ENCODE results near the gene PGAM2. TPM values are rescaled to one million over a fixed set of nuclear protein-coding genes. Genes with fewer than 3 reads are reported as not detected.

PGAM2 gene
- total and polyA plus RNA-seq, 7 experiments from 2014 or later, result 0.73 to 3.1 (median 1.8) TPM; not detected in 2

- Mint-ChIP-seq H3K36me3 (peaks cover 0 to 7% (median 0%) of the 10 kb centered on the region in 5 donors), H3K27me3 (no peaks in the 10 kb centered on the region), H3K4me1 (peaks cover 7 to 40% (median 34%) of the 10 kb centered on the region in 7 donors), H3K27ac (peak overlapping the region in 5 of 9 donors; percentile 25 to 80 (median 51)), H3K4me3 (peak overlapping the region in 3 of 10 donors; percentile 19 to 35 (median 31)), H3K9me3 (peaks cover 0 to 11% (median 0%) of the 10 kb centered on the region in 11 donors)
- ATAC-seq, result no peak
- intact Hi-C loops (cut with micrococcal nuclease), result no loop called here
- no peaks in the 10 kb centered on the region for H3K9me3 ChIP-seq (ENCODE audit: control insufficient read depth in 2 of 3, low read length in 3 of 3)
- CTCF ChIA-PET, result interaction anchor here (0.6 kb wide), 1 partner anchor 425 kb away, joined by 3 read pairs; no protein-coding TSS in a partner anchor
- POLR2A ChIA-PET, result interaction anchor here (3.7 to 7.6 kb wide), 4 partner anchors 9 to 20 kb away, joined by 24 to 66 read pairs (median 58); partner anchors contain the start of gene DBNL
- H3K36me3 ChIP-seq (ENCODE audit: control insufficient read depth in 2 of 3, insufficient read depth in 3 of 3, low read length in 3 of 3), result peaks cover 0 to 14% (median 0%) of the 10 kb centered on the region in 3 experiments
- no peaks in the 10 kb centered on the region for H3K27me3 ChIP-seq (ENCODE audit: control insufficient read depth in 2 of 2, insufficient read depth in 2 of 2, low read length in 2 of 2)
- H3K27ac ChIP-seq (ENCODE audit: low read depth, low read length), result no peak overlapping the region
- peaks cover 0 to 18% of the 10 kb centered on the region in 2 donors for H3K4me1 ChIP-seq (ENCODE audit: control insufficient read depth in 2 of 2, insufficient read depth in 2 of 2, low read length in 2 of 2)
- H3K4me3 ChIP-seq (ENCODE audit: low read length), result no peak overlapping the region
- no peak for DNase-seq
These were observed 1.2 kb upstream of the PGAM2 start for GRCh38 chr7:44066494-44067063.

GRCh38 chr7:44066111-44066460 lies 719 bp upstream of the PGAM2 start:
- Histone ChIP-seq H3K27ac (ENCODE audit: low read depth, low read length) (no peak overlapping the region), H3K36me3 (ENCODE audit: control insufficient read depth in 2 of 3, insufficient read depth in 3 of 3, low read length in 3 of 3) (peaks cover 0 to 19% (median 2%) of the 10 kb centered on the region in 3 experiments), H3K4me1 (ENCODE audit: control insufficient read depth in 2 of 2, insufficient read depth in 2 of 2, low read length in 2 of 2) (peaks cover 0 to 18% of the 10 kb centered on the region in 2 donors), H3K9me3 (ENCODE audit: control insufficient read depth in 2 of 3, low read length in 3 of 3) (no peaks in the 10 kb centered on the region), H3K27me3 (ENCODE audit: control insufficient read depth in 2 of 2, insufficient read depth in 2 of 2, low read length in 2 of 2) (no peaks in the 10 kb centered on the region), H3K4me3 (ENCODE audit: low read length) (no peak overlapping the region)
- Mint-ChIP-seq H3K36me3 (peaks cover 0 to 11% (median 0%) of the 10 kb centered on the region in 5 donors), H3K9me3 (peaks cover 0 to 11% (median 0%) of the 10 kb centered on the region in 11 donors), H3K27me3 (no peaks in the 10 kb centered on the region), H3K4me3 (peak overlapping the region in 3 of 10 donors; percentile 21 to 35 (median 29)), H3K27ac (peak overlapping the region in 6 of 9 donors; percentile 40 to 80 (median 54)), H3K4me1 (peaks cover 7 to 40% (median 34%) of the 10 kb centered on the region in 7 donors)
- ChIA-PET POLR2A (interaction anchor here (0.7 to 7.6 kb wide), 7 partner anchors 9 to 49 kb away, joined by 3 to 66 read pairs (median 24); partner anchors contain the start of genes AEBP1 and DBNL), CTCF (interaction anchor here (0.6 to 1.2 kb wide), 2 partner anchors 9 to 426 kb away, joined by 3 read pairs; no protein-coding TSS in a partner anchor)
- no peak for ATAC-seq
- intact Hi-C loops (cut with micrococcal nuclease), result no loop called here
- no peak for DNase-seq

GRCh38 chr7:44064791-44065430 lies 456 bp downstream of the PGAM2 start:
- H3K4me1 Mint-ChIP-seq, result peaks cover 7 to 40% (median 34%) of the 10 kb centered on the region in 7 donors
- no peaks in the 10 kb centered on the region for H3K9me3 ChIP-seq (ENCODE audit: control insufficient read depth in 2 of 3, low read length in 3 of 3)
- H3K36me3 Mint-ChIP-seq, result peaks cover 0 to 11% (median 0%) of the 10 kb centered on the region in 5 donors
- no peaks in the 10 kb centered on the region for H3K27me3 Mint-ChIP-seq
- H3K9me3 Mint-ChIP-seq, result peaks cover 0 to 11% (median 0%) of the 10 kb centered on the region in 11 donors
- ChIA-PET CTCF (interaction anchor here (1.2 kb wide), 1 partner anchor 10 kb away, joined by 3 read pairs; no protein-coding TSS in a partner anchor), POLR2A (interaction anchor here (0.8 to 7.6 kb wide), 5 partner anchors 10 to 47 kb away, joined by 3 to 66 read pairs (median 53); partner anchors contain the start of gene DBNL)
- no peak overlapping the region for H3K4me3 ChIP-seq (ENCODE audit: low read length)
- H3K27ac Mint-ChIP-seq, result peak overlapping the region in 8 of 9 donors; percentile 40 to 80 (median 56)
- peaks cover 0 to 18% of the 10 kb centered on the region in 2 donors for H3K4me1 ChIP-seq (ENCODE audit: control insufficient read depth in 2 of 2, insufficient read depth in 2 of 2, low read length in 2 of 2)
- H3K27ac ChIP-seq (ENCODE audit: low read depth, low read length), result peak overlapping the region; percentile 48
- H3K4me3 Mint-ChIP-seq, result peak overlapping the region in 5 of 10 donors; percentile 16 to 51 (median 42)
- no peak for DNase-seq
- intact Hi-C loops (cut with micrococcal nuclease), result loop anchor here in 1 of 2 donors (1.0 kb wide), 2 partner anchors 13 to 17 kb away; partner anchors contain the start of gene POLM
- ATAC-seq, result peak; percentile 17
- H3K36me3 ChIP-seq (ENCODE audit: control insufficient read depth in 2 of 3, insufficient read depth in 3 of 3, low read length in 3 of 3), result peaks cover 0 to 31% (median 3%) of the 10 kb centered on the region in 3 experiments
- H3K27me3 ChIP-seq (ENCODE audit: control insufficient read depth in 2 of 2, insufficient read depth in 2 of 2, low read length in 2 of 2), result no peaks in the 10 kb centered on the region

- Mint-ChIP-seq H3K27me3 (no peaks in the 10 kb centered on the region), H3K9me3 (peaks cover 0 to 9% (median 0%) of the 10 kb centered on the region in 11 donors), H3K4me3 (no peak overlapping the region), H3K4me1 (peaks cover 7 to 39% (median 30%) of the 10 kb centered on the region in 7 donors), H3K36me3 (peaks cover 0 to 9% (median 0%) of the 10 kb centered on the region in 5 donors), H3K27ac (peak overlapping the region in 6 of 9 donors; percentile 28 to 69 (median 44))
- no peak for ATAC-seq
- CTCF ChIA-PET, result no interaction called here
- Histone ChIP-seq H3K4me1 (ENCODE audit: control insufficient read depth in 2 of 2, insufficient read depth in 2 of 2, low read length in 2 of 2) (peaks cover 0 to 18% of the 10 kb centered on the region in 2 donors), H3K27me3 (ENCODE audit: control insufficient read depth in 2 of 2, insufficient read depth in 2 of 2, low read length in 2 of 2) (no peaks in the 10 kb centered on the region), H3K9me3 (ENCODE audit: control insufficient read depth in 2 of 3, low read length in 3 of 3) (no peaks in the 10 kb centered on the region), H3K27ac (ENCODE audit: low read depth, low read length) (no peak overlapping the region), H3K4me3 (ENCODE audit: low read length) (no peak overlapping the region), H3K36me3 (ENCODE audit: control insufficient read depth in 2 of 3, insufficient read depth in 3 of 3, low read length in 3 of 3) (peaks cover 0 to 39% (median 3%) of the 10 kb centered on the region in 3 experiments)
- intact Hi-C loops (cut with micrococcal nuclease), result no loop called here
- no peak for DNase-seq
- POLR2A ChIA-PET, result interaction anchor here (0.7 to 7.6 kb wide), 5 partner anchors 8 to 18 kb away, joined by 3 to 66 read pairs (median 53); partner anchors contain the start of gene DBNL
These were observed 1.3 kb downstream of the PGAM2 start for GRCh38 chr7:44063894-44064651.

GRCh38 chr7:44063547-44063893 lies 1.8 kb downstream of the PGAM2 start:
- intact Hi-C loops (cut with micrococcal nuclease), result no loop called here
- H3K27ac Mint-ChIP-seq, result peak overlapping the region in 3 of 9 donors; percentile 28 to 79 (median 41)
- peaks cover 0 to 15% (median 5%) of the 10 kb centered on the region in 5 donors for H3K36me3 Mint-ChIP-seq
- ChIA-PET POLR2A (interaction anchor here (1.8 to 7.6 kb wide), 4 partner anchors 9 to 17 kb away, joined by 3 to 66 read pairs (median 34); partner anchors contain the start of gene DBNL), CTCF (interaction anchor here (0.7 kb wide), 1 partner anchor 459 kb away, joined by 3 read pairs; no protein-coding TSS in a partner anchor)
- no peaks in the 10 kb centered on the region for H3K9me3 ChIP-seq (ENCODE audit: control insufficient read depth in 2 of 3, low read length in 3 of 3)
- H3K9me3 Mint-ChIP-seq, result peaks cover 0 to 7% (median 0%) of the 10 kb centered on the region in 11 donors
- H3K27me3 Mint-ChIP-seq, result no peaks in the 10 kb centered on the region
- H3K27ac ChIP-seq (ENCODE audit: low read depth, low read length), result no peak overlapping the region
- peaks cover 0 to 18% of the 10 kb centered on the region in 2 donors for H3K4me1 ChIP-seq (ENCODE audit: control insufficient read depth in 2 of 2, insufficient read depth in 2 of 2, low read length in 2 of 2)
- peaks cover 2 to 45% (median 8%) of the 10 kb centered on the region in 3 experiments for H3K36me3 ChIP-seq (ENCODE audit: control insufficient read depth in 2 of 3, insufficient read depth in 3 of 3, low read length in 3 of 3)
- H3K4me3 Mint-ChIP-seq, result no peak overlapping the region
- peaks cover 7 to 33% (median 26%) of the 10 kb centered on the region in 7 donors for H3K4me1 Mint-ChIP-seq
- H3K27me3 ChIP-seq (ENCODE audit: control insufficient read depth in 2 of 2, insufficient read depth in 2 of 2, low read length in 2 of 2), result no peaks in the 10 kb centered on the region
- ATAC-seq, result no peak
- no peak overlapping the region for H3K4me3 ChIP-seq (ENCODE audit: low read length)
- DNase-seq, result no peak
